OCI-LY7 (cell line): ENCODE data around the gene ZNF609. TPM values are rescaled to one million over a fixed set of nuclear protein-coding genes. Genes with fewer than 3 reads are reported as not detected.

Source experiments
- BruUV-seq: library from RNA; stranded (reverse); fragments of 400-500 nt; replicated peaks from 2 replicates; lab custom pipeline; 2021; lab: Mats Ljungman, UMichigan
- CTCF ChIA-PET: fragments of 300-600 bp; sonication (Branson Sonifier 250); formaldehyde crosslinking; loops from one replicate; lab custom pipeline; 2022; ENCODE audit warnings: antibody characterized with exemption; ENCODE audit not compliant: unreplicated experiment; lab: Charles Lee
- POLR2A ChIA-PET: fragments of 300-600 bp; sonication (Branson Sonifier 250); formaldehyde crosslinking; loops from one replicate; lab custom pipeline; 2022; ENCODE audit warnings: antibody characterized with exemption; lab: Charles Lee
- DNase-seq: peaks from one replicate; pipeline ENCODE4 v3.0.0-alpha.2; 2015; ENCODE audit warnings: low spot score
- H2AFZ ChIP-seq: fragments of 200-600 bp; sonication (generic), shearing (Covaris generic); 2 replicates; pipeline ENCODE4 v1.6.1; 2014; ENCODE audit warnings: mild to moderate bottlenecking, antibody characterized with exemption, low read length, moderate library complexity
- H3K27ac ChIP-seq: fragments of 200-600 bp; sonication (generic); 2 replicates; pipeline ENCODE4 v1.5.1; 2014; ENCODE audit warnings: mixed run types, low read depth, mild to moderate bottlenecking, moderate library complexity, low read length, inconsistent platforms; ENCODE audit not compliant: poor library complexity, severe bottlenecking
- H3K36me3 ChIP-seq: fragments of 200-600 bp; sonication (generic); 2 replicates; pipeline ENCODE4 v1.6.1; 2014; ENCODE audit warnings: mild to moderate bottlenecking, antibody characterized with exemption, low read length, moderate library complexity, mixed read lengths; ENCODE audit not compliant: insufficient read depth
- H3K4me1 ChIP-seq: fragments of 200-600 bp; sonication (generic); 2 replicates; pipeline ENCODE4 v1.5.1; 2014; ENCODE audit warnings: mild to moderate bottlenecking, low read length; ENCODE audit not compliant: insufficient read depth, poor library complexity, severe bottlenecking
- H3K4me2 ChIP-seq: fragments of 200-600 bp; sonication (generic); 2 replicates; pipeline ENCODE4 v1.6.1; 2014; ENCODE audit warnings: mild to moderate bottlenecking, low read length
- H3K4me3 ChIP-seq: fragments of 200-600 bp; sonication (generic); 2 replicates; pipeline ENCODE4 v1.5.1; 2014; ENCODE audit warnings: mild to moderate bottlenecking, low read depth, low read length; ENCODE audit not compliant: poor library complexity, severe bottlenecking
- H3K79me2 ChIP-seq: fragments of 200-600 bp; sonication (generic); 2 replicates; pipeline ENCODE4 v1.6.1; 2016; ENCODE audit warnings: low read depth, mild to moderate bottlenecking, low read length, moderate library complexity, mixed read lengths; ENCODE audit not compliant: insufficient read depth
- H3K9me2 ChIP-seq: fragments of 200-600 bp; sonication (generic); 2 replicates; pipeline ENCODE4 v1.6.1; 2016; ENCODE audit warnings: mild to moderate bottlenecking, low read length, mixed read lengths; ENCODE audit not compliant: insufficient read depth
- H3K9me3 ChIP-seq: fragments of 200-600 bp; sonication (generic); 2 replicates; pipeline ENCODE4 v1.6.1; 2014; ENCODE audit warnings: mild to moderate bottlenecking, mixed run types, low read length, mixed read lengths
- H4K20me1 ChIP-seq: fragments of 200-600 bp; sonication (generic); 2 replicates; pipeline ENCODE4 v1.6.1; 2014; ENCODE audit warnings: mild to moderate bottlenecking, antibody characterized with exemption, low read length, moderate library complexity, mixed read lengths; ENCODE audit not compliant: insufficient read depth
- EZH2phosphoT487 ChIP-seq: fragments of 200-600 bp; sonication (generic); IDR thresholded peaks from 2 replicates; pipeline ENCODE4 v1.6.1; 2018; ENCODE audit warnings: low read depth, borderline replicate concordance, mild to moderate bottlenecking, mixed run types, antibody characterized with exemption, low read length, moderate library complexity, mixed read lengths
- intact Hi-C: fragments of 100-400 bp; cut with micrococcal nuclease; formaldehyde crosslinking; loops from one replicate; pipeline ENCODE4 v1.10.0; 2022; ENCODE audit not compliant: unreplicated experiment
- total RNA-seq, 2 experiments: library from RNA; depleted of rRNA in 1 of 2; stranded (reverse); fragments of >200 nt in 1 of 2; shearing (Covaris generic) in 1 of 2; gene quantifications; 2 replicates each; pipeline ENCODE4 v1.2.3, GENCODE V29; 2014 to 2022
- TF ChIP-seq, protein P1 (sequence below): fragments of 200-600 bp; sonication (generic); conservative IDR thresholded peaks from 2 replicates; pipeline ENCODE4 v1.5.1; 2014; ENCODE audit warnings: mild to moderate bottlenecking, antibody characterized with exemption, low read length, moderate library complexity, mixed read lengths

The ZNF609 gene
- total RNA-seq, 2 experiments from 2014 or later, result 17.2 to 35.1 TPM

DNA sequence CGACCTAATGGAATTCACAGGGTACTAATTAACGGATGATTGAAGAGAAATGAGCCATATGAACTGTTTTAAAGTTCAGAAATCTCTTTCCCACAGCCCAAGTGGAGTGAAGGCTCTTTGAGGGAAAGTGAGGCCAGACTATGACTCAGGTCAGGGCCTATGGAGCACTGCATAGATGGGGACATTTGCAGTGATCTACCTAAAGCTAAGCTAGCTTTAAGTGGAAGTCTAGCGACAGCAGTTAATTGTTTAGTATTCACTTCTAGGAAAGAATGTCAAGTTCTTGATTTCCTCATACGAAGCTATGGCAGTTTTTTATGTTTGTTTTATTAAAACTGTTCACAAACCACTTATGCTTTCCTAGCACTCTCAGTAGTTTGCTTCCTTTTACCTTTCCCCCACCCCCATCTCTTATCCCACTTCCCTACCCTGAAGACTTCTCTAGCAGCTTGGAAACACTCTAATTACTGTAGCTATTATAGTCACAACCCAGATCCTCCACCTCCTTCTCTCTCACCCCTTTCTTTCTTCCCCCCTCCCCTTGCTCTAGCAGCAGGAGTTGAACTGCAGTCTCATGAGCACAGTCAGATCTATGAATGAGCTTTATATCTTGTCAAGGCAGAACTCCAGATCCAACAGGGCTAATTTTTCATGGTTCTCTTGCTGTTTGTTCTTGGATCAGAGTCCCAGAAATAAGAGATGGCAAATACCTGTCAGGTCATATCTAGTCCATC, 6.2 kb downstream of the ZNF609 start:
- peaks cover 41% of the 10 kb centered on the region for H3K4me1 ChIP-seq
- TF ChIP-seq EZH2phosphoT487, result no peak
- TF ChIP-seq, protein P1, sequence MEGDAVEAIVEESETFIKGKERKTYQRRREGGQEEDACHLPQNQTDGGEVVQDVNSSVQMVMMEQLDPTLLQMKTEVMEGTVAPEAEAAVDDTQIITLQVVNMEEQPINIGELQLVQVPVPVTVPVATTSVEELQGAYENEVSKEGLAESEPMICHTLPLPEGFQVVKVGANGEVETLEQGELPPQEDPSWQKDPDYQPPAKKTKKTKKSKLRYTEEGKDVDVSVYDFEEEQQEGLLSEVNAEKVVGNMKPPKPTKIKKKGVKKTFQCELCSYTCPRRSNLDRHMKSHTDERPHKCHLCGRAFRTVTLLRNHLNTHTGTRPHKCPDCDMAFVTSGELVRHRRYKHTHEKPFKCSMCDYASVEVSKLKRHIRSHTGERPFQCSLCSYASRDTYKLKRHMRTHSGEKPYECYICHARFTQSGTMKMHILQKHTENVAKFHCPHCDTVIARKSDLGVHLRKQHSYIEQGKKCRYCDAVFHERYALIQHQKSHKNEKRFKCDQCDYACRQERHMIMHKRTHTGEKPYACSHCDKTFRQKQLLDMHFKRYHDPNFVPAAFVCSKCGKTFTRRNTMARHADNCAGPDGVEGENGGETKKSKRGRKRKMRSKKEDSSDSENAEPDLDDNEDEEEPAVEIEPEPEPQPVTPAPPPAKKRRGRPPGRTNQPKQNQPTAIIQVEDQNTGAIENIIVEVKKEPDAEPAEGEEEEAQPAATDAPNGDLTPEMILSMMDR, result no peak
- no TSS peak for BruUV-seq
- H4K20me1 ChIP-seq, result peaks cover 10% of the 10 kb centered on the region; the same call in 1 of the 2 replicates
- H3K9me3 ChIP-seq, result no peaks in the 10 kb centered on the region
- ChIA-PET CTCF (no interaction called here), POLR2A (interaction anchor here (1.0 kb wide), 1 partner anchor 18 kb away, joined by 3 read pairs; no protein-coding TSS in a partner anchor)
- no peak for DNase-seq
- intact Hi-C loops, result no loop called here
- no peak overlapping the region for H3K27ac ChIP-seq
- no peaks in the 10 kb centered on the region for H3K9me2 ChIP-seq
- H3K4me2 ChIP-seq, result no peak overlapping the region
- peaks cover 3% of the 10 kb centered on the region; the same call in 1 of the 2 replicates for H3K36me3 ChIP-seq
- peaks cover 49% of the 10 kb centered on the region for H3K79me2 ChIP-seq
- no peak overlapping the region for H2AFZ ChIP-seq
- H3K4me3 ChIP-seq, result no peak overlapping the region

GRCh38 chr15:64472161-64472560, 11.8 kb downstream of the ZNF609 start:
- Histone ChIP-seq H3K27ac (no peak overlapping the region), H3K9me3 (no peaks in the 10 kb centered on the region), H3K9me2 (no peaks in the 10 kb centered on the region), H2AFZ (no peak overlapping the region), H3K36me3 (peaks cover 3% of the 10 kb centered on the region; the same call in 1 of the 2 replicates), H4K20me1 (0 out of 2 replicates have a peak, but pooled peaks cover 7% of the 10 kb centered on the region), H3K4me2 (no peak overlapping the region), H3K4me1 (peaks cover 11% of the 10 kb centered on the region), H3K79me2 (peaks cover 7% of the 10 kb centered on the region; the same call in 1 of the 2 replicates), H3K4me3 (no peak overlapping the region)
- TF ChIP-seq EZH2phosphoT487, result no peak
- TF ChIP-seq, protein P1, result no peak
- BruUV-seq, result no TSS peak
- no peak for DNase-seq
- intact Hi-C loops, result no loop called here
- POLR2A ChIA-PET, result interaction anchor here (1.0 to 1.1 kb wide), 2 partner anchors 17 to 36 kb away, joined by 3 to 5 read pairs; no protein-coding TSS in a partner anchor
- CTCF ChIA-PET, result no interaction called here

- H3K9me3 ChIP-seq, result no peaks in the 10 kb centered on the region
- intact Hi-C loops, result no loop called here
- POLR2A ChIA-PET, result no interaction called here
- H2AFZ ChIP-seq, result no peak overlapping the region
- no peak for DNase-seq
- peaks cover 7% of the 10 kb centered on the region; the same call in 1 of the 2 replicates for H4K20me1 ChIP-seq
- H3K36me3 ChIP-seq, result peaks cover 9% of the 10 kb centered on the region; the same call in 1 of the 2 replicates
- H3K79me2 ChIP-seq, result peaks cover 7% of the 10 kb centered on the region; the same call in 1 of the 2 replicates
- no peak overlapping the region for H3K4me2 ChIP-seq
- H3K9me2 ChIP-seq, result no peaks in the 10 kb centered on the region
- no peak overlapping the region for H3K4me3 ChIP-seq
- H3K27ac ChIP-seq, result no peak overlapping the region
- BruUV-seq, result no TSS peak
- peaks cover 11% of the 10 kb centered on the region for H3K4me1 ChIP-seq
- TF ChIP-seq, protein P1, result no peak
- CTCF ChIA-PET, result no interaction called here
Measured at GRCh38 chr15:64474846-64475245, 14.5 kb downstream of the ZNF609 start.
